ENCODE measurements around the gene SOAT1. TPM values are rescaled to one million over a fixed set of nuclear protein-coding genes. Genes with fewer than 3 reads are reported as not detected.
A peak's percentile ranks its signal among the peaks of the same experiment; 100 is the strongest.
"Not testable (repeated sequence)": the region's sequence is repeated elsewhere in the genome, so short reads cannot be mapped to it uniquely, and the experiment has no call there.

SOAT1 gene
- total RNA-seq (5.1 and 5.5 TPM in 2 replicates), polyA plus RNA-seq (14.3 and 16.3 TPM in 2 replicates)

DNA sequence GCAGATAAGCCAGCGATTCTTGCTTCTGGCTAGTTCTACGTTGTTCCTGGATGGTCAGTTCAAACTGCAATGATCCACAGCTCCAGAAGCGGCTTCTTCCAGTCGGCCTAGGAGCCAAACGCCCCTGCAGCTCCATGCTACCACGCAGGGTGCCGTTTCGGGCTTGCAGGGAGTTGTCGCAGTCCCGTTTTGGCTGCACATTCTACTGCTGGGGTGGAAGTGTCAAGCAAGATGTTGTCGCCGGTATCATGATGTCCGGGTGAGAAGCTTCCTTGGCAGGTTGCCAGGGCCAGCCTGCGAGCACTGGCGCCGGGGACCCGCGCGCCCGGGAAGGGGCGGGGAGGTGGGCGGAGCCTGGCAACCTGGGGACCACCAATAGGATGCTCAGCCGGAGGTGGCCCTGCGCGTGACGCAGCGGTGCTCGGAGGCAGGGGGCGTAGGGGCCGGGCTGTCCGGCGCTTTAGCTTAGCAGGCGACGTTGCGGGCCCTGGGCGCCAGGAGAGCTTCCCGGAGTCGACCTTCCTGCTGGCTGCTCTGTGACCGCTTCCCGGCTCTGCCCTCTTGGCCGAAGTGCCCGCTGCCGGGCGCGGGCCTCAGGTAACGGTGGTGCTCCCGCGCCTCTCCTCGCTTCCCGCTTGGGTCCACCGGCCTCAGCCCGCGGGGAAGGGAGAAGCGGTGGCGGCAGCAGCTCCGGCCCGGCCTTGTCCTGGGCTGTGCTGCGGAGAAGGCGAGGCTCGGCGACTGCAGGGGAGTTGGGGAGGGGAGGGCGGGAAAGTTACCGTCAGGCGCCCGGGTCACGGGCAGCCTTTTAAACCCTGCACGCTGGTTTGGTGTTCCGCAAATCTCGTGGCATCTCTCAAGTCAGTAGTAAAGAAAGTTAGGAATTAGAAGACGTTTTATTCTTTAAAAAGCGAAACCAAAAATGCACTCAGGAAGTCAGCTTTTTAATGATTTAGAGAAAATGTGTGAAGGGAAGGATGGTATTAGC is at the start of gene SOAT1:
Gene SOAT1, plus strand, starts transcription at position 458 of the 988 bp plus-strand sequence. CDS start 8,888 bp downstream, outside the sequence.
- TF ChIP-seq, protein P1, sequence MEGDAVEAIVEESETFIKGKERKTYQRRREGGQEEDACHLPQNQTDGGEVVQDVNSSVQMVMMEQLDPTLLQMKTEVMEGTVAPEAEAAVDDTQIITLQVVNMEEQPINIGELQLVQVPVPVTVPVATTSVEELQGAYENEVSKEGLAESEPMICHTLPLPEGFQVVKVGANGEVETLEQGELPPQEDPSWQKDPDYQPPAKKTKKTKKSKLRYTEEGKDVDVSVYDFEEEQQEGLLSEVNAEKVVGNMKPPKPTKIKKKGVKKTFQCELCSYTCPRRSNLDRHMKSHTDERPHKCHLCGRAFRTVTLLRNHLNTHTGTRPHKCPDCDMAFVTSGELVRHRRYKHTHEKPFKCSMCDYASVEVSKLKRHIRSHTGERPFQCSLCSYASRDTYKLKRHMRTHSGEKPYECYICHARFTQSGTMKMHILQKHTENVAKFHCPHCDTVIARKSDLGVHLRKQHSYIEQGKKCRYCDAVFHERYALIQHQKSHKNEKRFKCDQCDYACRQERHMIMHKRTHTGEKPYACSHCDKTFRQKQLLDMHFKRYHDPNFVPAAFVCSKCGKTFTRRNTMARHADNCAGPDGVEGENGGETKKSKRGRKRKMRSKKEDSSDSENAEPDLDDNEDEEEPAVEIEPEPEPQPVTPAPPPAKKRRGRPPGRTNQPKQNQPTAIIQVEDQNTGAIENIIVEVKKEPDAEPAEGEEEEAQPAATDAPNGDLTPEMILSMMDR (IDR thresholded peaks at IDR 0.05; ENCODE audit: low read depth, low read length), result peak; percentile 6
- peak within 1 kb of the TSS; percentile 59 for H3K4me3 ChIP-seq
- H3K4me1 ChIP-seq (ENCODE audit: low read depth), result no peaks in the 10 kb centered on the region
- peak; percentile 93 to 97 for DNase-seq (ENCODE audit: low read depth in 1 of 2, low spot score in 1 of 2)
- H3K27me3 ChIP-seq, result no peaks in the 10 kb centered on the region
- no peaks in the 10 kb centered on the region for H3K9me3 ChIP-seq (ENCODE audit: low read depth)
- peak within 1 kb of the TSS; percentile 94 for H3K27ac ChIP-seq
- H3K36me3 ChIP-seq, result no peaks in the 10 kb centered on the region

DNA sequence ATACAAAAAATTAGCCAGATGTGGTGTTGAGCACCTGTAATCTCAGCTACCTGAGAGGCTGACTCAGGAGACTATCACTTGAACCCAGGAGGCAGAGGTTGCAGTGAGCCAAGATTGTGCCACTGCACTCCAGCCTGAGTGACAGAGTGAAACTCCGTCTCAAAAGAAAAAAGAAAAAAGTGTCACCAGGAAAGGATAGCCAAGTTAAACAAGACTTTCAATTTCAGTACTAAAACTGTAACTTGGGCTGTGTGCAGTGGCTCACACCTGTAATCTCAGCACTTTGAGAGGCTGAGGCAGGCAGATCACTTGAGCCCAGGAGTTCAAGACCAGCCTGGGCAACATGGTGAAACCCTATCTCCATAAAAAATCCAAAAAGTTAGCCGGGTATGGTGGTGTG is 48.2 kb upstream of the SOAT1 start:
- DNase-seq (ENCODE audit: low read depth in 1 of 2, low spot score in 1 of 2), result not testable (repeated sequence)

DNA sequence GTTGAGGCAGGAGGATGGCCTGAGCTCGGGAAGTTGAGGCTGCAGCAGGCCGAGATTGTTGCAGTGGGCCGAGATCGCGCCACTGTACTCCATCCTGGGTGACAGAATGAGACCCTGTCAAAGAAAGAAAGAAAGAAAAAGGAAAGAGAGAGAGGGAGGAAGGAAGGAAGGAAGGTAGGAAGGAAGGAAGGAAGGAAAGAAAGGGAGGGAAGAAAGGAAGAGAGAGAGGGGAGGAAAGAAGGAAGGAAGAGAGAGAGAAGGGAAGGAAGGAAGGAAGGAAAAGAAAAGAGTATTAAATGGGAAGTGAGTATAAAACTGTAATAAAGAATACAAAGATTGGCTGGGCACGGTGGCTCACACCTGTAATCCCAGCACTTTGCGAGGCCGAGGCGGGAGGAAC is 45.7 kb upstream of the SOAT1 start:
- Histone ChIP-seq H3K27me3 (no peaks in the 10 kb centered on the region), H3K27ac (no peak overlapping the region), H3K9me3 (ENCODE audit: low read depth) (no peaks in the 10 kb centered on the region), H3K4me3 (no peak overlapping the region), H3K4me1 (ENCODE audit: low read depth) (no peaks in the 10 kb centered on the region), H3K36me3 (no peaks in the 10 kb centered on the region)
- no peak for DNase-seq (ENCODE audit: low read depth in 1 of 2, low spot score in 1 of 2)
- TF ChIP-seq, protein P1 (IDR thresholded peaks at IDR 0.05; ENCODE audit: low read depth, low read length), result no peak

More for the DNA sequence above, 48.2 kb upstream of the SOAT1 start:
- not testable (repeated sequence) for H3K27ac ChIP-seq; H3K9me3 ChIP-seq (ENCODE audit: low read depth); H3K27me3 ChIP-seq; H3K36me3 ChIP-seq; H3K4me1 ChIP-seq (ENCODE audit: low read depth); H3K4me3 ChIP-seq

DNA sequence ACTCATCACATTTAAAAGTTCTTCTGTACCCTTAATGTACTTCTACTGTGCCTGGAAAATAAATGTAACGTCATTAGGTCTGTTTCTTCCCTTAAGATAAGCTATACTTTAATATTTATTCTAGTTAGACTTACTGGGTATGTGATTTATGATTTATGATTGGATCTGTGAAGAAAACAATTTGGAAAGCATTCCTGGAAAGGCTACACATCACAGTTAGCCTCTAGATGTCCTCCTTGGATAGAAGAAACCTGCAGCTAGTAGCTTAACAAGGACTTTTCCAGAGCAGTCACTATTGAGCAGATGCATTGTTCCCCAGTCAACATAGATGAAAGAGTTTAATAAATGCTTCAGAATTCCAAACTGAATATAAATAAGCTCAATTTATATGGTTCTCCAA is 41.9 kb upstream of the SOAT1 start:
- H3K27ac ChIP-seq, result no peak overlapping the region
- TF ChIP-seq, protein P1 (IDR thresholded peaks at IDR 0.05; ENCODE audit: low read depth, low read length), result peak; percentile 67
- H3K9me3 ChIP-seq (ENCODE audit: low read depth), result no peaks in the 10 kb centered on the region
- no peaks in the 10 kb centered on the region for H3K4me1 ChIP-seq (ENCODE audit: low read depth)
- no peaks in the 10 kb centered on the region for H3K27me3 ChIP-seq
- no peaks in the 10 kb centered on the region for H3K36me3 ChIP-seq
- DNase-seq (ENCODE audit: low read depth in 1 of 2, low spot score in 1 of 2), result peak; percentile 46 to 77
- no peak overlapping the region for H3K4me3 ChIP-seq

DNA sequence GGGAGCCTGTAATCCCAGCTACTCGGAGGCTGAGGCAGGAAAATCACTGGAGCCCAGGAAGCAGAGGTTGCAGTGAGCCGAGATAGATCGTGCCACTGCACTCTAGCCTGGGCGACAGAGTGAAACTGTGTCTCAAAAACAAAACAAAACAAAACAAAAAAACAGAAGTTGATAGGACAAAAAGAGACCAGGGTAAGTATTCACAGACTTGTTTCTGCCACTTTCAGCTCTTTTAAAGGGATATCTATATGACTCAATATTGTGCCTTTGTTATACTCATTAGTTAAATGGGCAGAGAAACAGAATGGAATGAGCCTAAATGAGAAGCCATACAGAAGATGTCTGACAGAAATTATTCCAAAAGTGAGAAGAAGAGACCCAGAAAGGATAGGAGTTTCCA is 41.0 kb upstream of the SOAT1 start:
- no peak for DNase-seq (ENCODE audit: low read depth in 1 of 2, low spot score in 1 of 2)
- H3K36me3 ChIP-seq, result no peaks in the 10 kb centered on the region
- H3K4me3 ChIP-seq, result no peak overlapping the region
- no peaks in the 10 kb centered on the region for H3K27me3 ChIP-seq
- no peak overlapping the region for H3K27ac ChIP-seq
- H3K9me3 ChIP-seq (ENCODE audit: low read depth), result no peaks in the 10 kb centered on the region
- H3K4me1 ChIP-seq (ENCODE audit: low read depth), result no peaks in the 10 kb centered on the region
- TF ChIP-seq, protein P1 (IDR thresholded peaks at IDR 0.05; ENCODE audit: low read depth, low read length), result no peak

Measured in cardiac muscle cell (in vitro differentiated cells and primary cell).